HEK293 (cell line): ENCODE data around the gene TRAM2.

ENCODE experiments used
- AEBP2 ChIP-seq: fragments of 450-650 bp; formaldehyde crosslinking; IDR thresholded peaks from 2 replicates; pipeline ENCODE4 v1.5.1; 2016; ENCODE audit warnings: missing biosample characterization, missing genetic modification characterization, borderline replicate concordance
- BCL11A ChIP-seq: fragments of 450-650 bp; formaldehyde crosslinking; IDR thresholded peaks from 2 replicates; pipeline ENCODE4 v1.5.1; 2016; ENCODE audit warnings: low read depth, missing biosample characterization, missing genetic modification characterization
- BCL11B ChIP-seq: fragments of 450-650 bp; formaldehyde crosslinking; IDR thresholded peaks from 2 replicates; pipeline ENCODE4 v1.5.1; 2016; ENCODE audit warnings: low read depth, missing biosample characterization, missing genetic modification characterization
- HOXA7 ChIP-seq: sonication (generic); formaldehyde crosslinking; IDR thresholded peaks from 2 replicates; pipeline ENCODE4 v1.8.1; 2022; ENCODE audit warnings: missing genetic modification reagents, borderline replicate concordance
- HOXC10 ChIP-seq: sonication (generic); formaldehyde crosslinking; IDR thresholded peaks from 2 replicates; pipeline ENCODE4 v1.8.1; 2023; ENCODE audit warnings: mild to moderate bottlenecking, missing genetic modification reagents
- KLF7 ChIP-seq: fragments of 450-650 bp; formaldehyde crosslinking; IDR thresholded peaks from 2 replicates; pipeline ENCODE4 v1.5.1; 2016; ENCODE audit warnings: missing biosample characterization, missing genetic modification characterization, borderline replicate concordance
- REPIN1 ChIP-seq: fragments of 450-650 bp; formaldehyde crosslinking; IDR thresholded peaks from 2 replicates; pipeline ENCODE4 v1.5.1; 2017; ENCODE audit warnings: missing biosample characterization, missing genetic modification characterization, low read depth
- SETDB1 ChIP-seq: IDR thresholded peaks from one replicate; pipeline ENCODE4 v1.6.1; 2017; ENCODE audit warnings: mild to moderate bottlenecking, low read length, moderate library complexity, mixed read lengths; ENCODE audit not compliant: insufficient read length
- ZBTB10 ChIP-seq: fragments of 450-650 bp; formaldehyde crosslinking; IDR thresholded peaks from 2 replicates; pipeline ENCODE4 v1.5.1; 2016; ENCODE audit warnings: missing biosample characterization, missing genetic modification characterization
- ZBTB26 ChIP-seq: fragments of 450-650 bp; formaldehyde crosslinking; optimal IDR thresholded peaks from 2 replicates; pipeline ENCODE3; 2016; ENCODE audit warnings: missing biosample characterization, mild to moderate bottlenecking, missing genetic modification characterization
- ZBTB48 ChIP-seq: fragments of 450-650 bp; formaldehyde crosslinking; IDR thresholded peaks from 2 replicates; pipeline ENCODE4 v1.5.1; 2016; ENCODE audit warnings: missing biosample characterization, missing genetic modification characterization
- ZFP3 ChIP-seq: fragments of 450-650 bp; formaldehyde crosslinking; IDR thresholded peaks from 2 replicates; pipeline ENCODE4 v1.5.1; 2016; ENCODE audit warnings: low read depth, missing biosample characterization, missing genetic modification characterization
- ZFP41 ChIP-seq: fragments of 450-650 bp; formaldehyde crosslinking; IDR thresholded peaks from 2 replicates; pipeline ENCODE4 v1.5.1; 2016; ENCODE audit warnings: missing biosample characterization, missing genetic modification characterization, borderline replicate concordance
- ZNF146 ChIP-seq: fragments of 450-650 bp; formaldehyde crosslinking; IDR thresholded peaks from 2 replicates; pipeline ENCODE4 v1.5.1; 2016; ENCODE audit warnings: missing biosample characterization, missing genetic modification characterization
- ZNF174 ChIP-seq: fragments of 450-650 bp; formaldehyde crosslinking; IDR thresholded peaks from 2 replicates; pipeline ENCODE4 v1.5.0; 2017; ENCODE audit warnings: missing biosample characterization, mild to moderate bottlenecking, missing genetic modification characterization
- ZNF18 ChIP-seq: fragments of 450-650 bp; formaldehyde crosslinking; IDR thresholded peaks from 2 replicates; pipeline ENCODE4 v1.5.1; 2016; ENCODE audit warnings: missing biosample characterization, missing genetic modification characterization
- ZNF280D ChIP-seq: fragments of 450-650 bp; formaldehyde crosslinking; IDR thresholded peaks from 2 replicates; pipeline ENCODE4 v1.5.1; 2016; ENCODE audit warnings: missing biosample characterization, missing genetic modification characterization
- ZNF350 ChIP-seq: fragments of 450-650 bp; formaldehyde crosslinking; IDR thresholded peaks from 2 replicates; pipeline ENCODE4 v1.5.0; 2017; ENCODE audit warnings: missing biosample characterization, mild to moderate bottlenecking, missing genetic modification characterization
- ZNF473 ChIP-seq: fragments of 450-650 bp; formaldehyde crosslinking; IDR thresholded peaks from 2 replicates; pipeline ENCODE4 v1.5.1; 2017; ENCODE audit warnings: missing biosample characterization, missing genetic modification characterization
- ZNF501 ChIP-seq: fragments of 450-650 bp; formaldehyde crosslinking; IDR thresholded peaks from 2 replicates; pipeline ENCODE4 v1.5.1; 2016; ENCODE audit warnings: missing biosample characterization, missing genetic modification characterization
- ZNF621 ChIP-seq: fragments of 450-650 bp; formaldehyde crosslinking; IDR thresholded peaks from 2 replicates; pipeline ENCODE4 v1.5.1; 2017; ENCODE audit warnings: missing biosample characterization, missing genetic modification characterization
- ZNF654 ChIP-seq: fragments of 450-650 bp; formaldehyde crosslinking; IDR thresholded peaks from 2 replicates; pipeline ENCODE4 v1.5.1; 2016; ENCODE audit warnings: low read depth, missing biosample characterization, missing genetic modification characterization
- ZNF704 ChIP-seq: fragments of 450-650 bp; formaldehyde crosslinking; IDR thresholded peaks from 2 replicates; pipeline ENCODE4 v1.5.1; 2016; ENCODE audit warnings: missing biosample characterization, missing genetic modification characterization
- ZNF747 ChIP-seq: fragments of 450-650 bp; formaldehyde crosslinking; IDR thresholded peaks from 2 replicates; pipeline ENCODE4 v1.5.1; 2016; ENCODE audit warnings: missing biosample characterization, missing genetic modification characterization
- ZNF768 ChIP-seq: fragments of 450-650 bp; formaldehyde crosslinking; IDR thresholded peaks from 2 replicates; pipeline ENCODE4 v1.5.1; 2018; ENCODE audit warnings: missing biosample characterization, mild to moderate bottlenecking, missing genetic modification characterization
- ZNF776 ChIP-seq: fragments of 450-650 bp; formaldehyde crosslinking; IDR thresholded peaks from 2 replicates; pipeline ENCODE4 v1.5.0; 2017; ENCODE audit warnings: missing biosample characterization, missing genetic modification characterization, borderline replicate concordance
- ZSCAN23 ChIP-seq: fragments of 450-650 bp; formaldehyde crosslinking; IDR thresholded peaks from 2 replicates; pipeline ENCODE4 v1.5.1; 2016; ENCODE audit warnings: missing biosample characterization, missing genetic modification characterization
- ZSCAN4 ChIP-seq: fragments of 450-650 bp; formaldehyde crosslinking; IDR thresholded peaks from 2 replicates; pipeline ENCODE4 v1.5.1; 2017; ENCODE audit warnings: missing biosample characterization, missing genetic modification characterization

TRAM2 gene

GRCh38 chr6:52576392-52577021 is 353 bp downstream of the TRAM2 start (continued):
- TF ChIP-seq ZBTB10 (tag by site-specific recombination) (peak; percentile 88; the same call in 1 of the 2 replicates), HOXC10 (CRISPR knock-in tag) (no peak), AEBP2 (tag by site-specific recombination) (no peak), ZNF174 (tag by site-specific recombination) (no peak), ZSCAN23 (tag by site-specific recombination) (no peak), ZNF704 (tag by site-specific recombination) (no peak), ZNF18 (no peak), ZNF350 (tag by site-specific recombination) (no peak), ZBTB26 (tag by site-specific recombination) (peak; percentile 54), ZNF747 (no peak), ZNF621 (tag by site-specific recombination) (no peak), ZSCAN4 (tag by site-specific recombination) (no peak), REPIN1 (tag by site-specific recombination) (no peak; the same call in 1 of the 2 replicates), ZNF146 (tag by site-specific recombination) (no peak), ZNF768 (tag by site-specific recombination) (no peak), ZNF776 (tag by site-specific recombination) (no peak), BCL11B (tag by site-specific recombination) (no peak), ZNF501 (tag by site-specific recombination) (peak; percentile 87), SETDB1 (no peak), HOXA7 (no peak), KLF7 (tag by site-specific recombination) (0 out of 2 replicates have a peak, but pooled peaks have one; percentile 29), ZFP3 (tag by site-specific recombination) (no peak), ZFP41 (tag by site-specific recombination) (no peak), ZNF473 (tag by site-specific recombination) (no peak), ZBTB48 (tag by site-specific recombination) (no peak; the same call in 1 of the 2 replicates), ZNF654 (no peak), ZNF280D (tag by site-specific recombination) (no peak), BCL11A (tag by site-specific recombination) (no peak)
